Activated CD8-positive, alpha-beta T cell treated with anti-CD3 and anti-CD28 coated beads for 36 hours (primary cell): ENCODE results near the gene ANKMY1. TPM values are rescaled to one million over a fixed set of nuclear protein-coding genes. Genes with fewer than 3 reads are reported as not detected.

ENCODE experiments used
- ATAC-seq: fragments of 200-7000 bp; cut with Tn5 transposase; one replicate; pipeline ENCODE4 v1.10.0; 2021; ENCODE audit warnings: mild to moderate bottlenecking, moderate library complexity
- CTCF ChIA-PET: fragments of 350-600 bp; sonication (Branson Sonifier 250); formaldehyde crosslinking; loops from one replicate; lab custom pipeline; 2021; ENCODE audit warnings: antibody characterized with exemption; lab: Charles Lee
- POLR2A ChIA-PET: fragments of 350-600 bp; sonication (Branson Sonifier 250); formaldehyde crosslinking; loops from one replicate; lab custom pipeline; 2021; ENCODE audit warnings: antibody characterized with exemption; lab: Charles Lee
- DNase-seq: peaks from one replicate; pipeline ENCODE4 v3.0.0-alpha.2; 2020
- H3K27ac Mint-ChIP-seq: one replicate; pipeline ENCODE4 v1.8.0; 2021; ENCODE audit warnings: mild to moderate bottlenecking, mixed read lengths
- H3K27me3 Mint-ChIP-seq: one replicate; pipeline ENCODE4 v1.8.0; 2021; ENCODE audit warnings: mixed read lengths
- H3K36me3 Mint-ChIP-seq: one replicate; pipeline ENCODE4 v1.8.0; 2021; ENCODE audit warnings: low read depth, mixed read lengths
- H3K4me1 Mint-ChIP-seq: one replicate; pipeline ENCODE4 v1.8.0; 2021; ENCODE audit warnings: low read depth, mixed read lengths
- H3K4me3 Mint-ChIP-seq: one replicate; pipeline ENCODE4 v1.8.0; 2021; ENCODE audit warnings: mild to moderate bottlenecking, moderate library complexity, mixed read lengths
- H3K9me3 Mint-ChIP-seq: one replicate; pipeline ENCODE4 v1.8.0; 2021; ENCODE audit warnings: mixed read lengths
- CTCF ChIP-seq: fragments of 200-600 bp; IDR thresholded peaks from one replicate; pipeline ENCODE4 v1.8.0; 2022; ENCODE audit warnings: antibody characterized with exemption, mild to moderate bottlenecking
- intact Hi-C: fragments of 100-400 bp; cut with micrococcal nuclease; formaldehyde crosslinking; loops from one replicate; pipeline ENCODE4 v1.10.0; 2022
- total RNA-seq, 2 experiments: library from RNA; stranded (reverse); gene quantifications; one replicate each; pipeline ENCODE4 v1.2.3, GENCODE V29; 2021

The ANKMY1 gene
- total RNA-seq, 2 experiments from 2014 or later: 14.5 to 18.6 TPM

- Mint-ChIP-seq H3K27me3 (no peaks in the 10 kb centered on the region), H3K4me3 (no peak overlapping the region), H3K9me3 (peaks cover 12% of the 10 kb centered on the region), H3K27ac (no peak overlapping the region), H3K36me3 (peaks cover 6% of the 10 kb centered on the region), H3K4me1 (no peaks in the 10 kb centered on the region)
- DNase-seq (no peak), ATAC-seq (no peak)
- TF ChIP-seq CTCF: no peak
- ChIA-PET CTCF (no interaction called here), POLR2A (no interaction called here)
- intact Hi-C loops: no loop called here
Observed at GRCh38 chr2:240482141-240482540, 75.6 kb downstream of the ANKMY1 start.

DNA sequence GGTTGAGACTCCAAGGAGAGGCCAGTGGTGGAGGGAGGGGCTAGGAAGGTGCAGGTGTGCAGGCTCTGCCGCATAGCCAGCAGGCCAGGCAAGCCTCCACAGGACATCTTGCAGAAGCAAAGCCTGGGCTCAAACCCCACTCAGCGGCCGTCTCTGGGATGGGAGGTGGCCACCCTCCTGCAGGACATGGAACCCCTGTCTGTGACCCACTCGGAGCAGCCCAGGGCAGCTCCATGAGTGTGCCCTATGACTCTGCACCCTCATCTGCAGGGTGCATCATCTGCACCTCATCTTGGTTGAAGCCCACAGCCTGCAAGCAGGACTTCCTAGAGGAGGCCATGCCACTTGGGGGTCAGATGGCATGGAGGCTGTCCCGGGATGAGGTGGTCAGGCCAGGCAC is 76.1 kb downstream of the ANKMY1 start:
- no peak for DNase-seq
- peaks cover 9% of the 10 kb centered on the region for H3K9me3 Mint-ChIP-seq
- CTCF ChIA-PET: no interaction called here
- TF ChIP-seq CTCF: no peak
- H3K27me3 Mint-ChIP-seq: no peaks in the 10 kb centered on the region
- POLR2A ChIA-PET: no interaction called here
- H3K4me1 Mint-ChIP-seq: no peaks in the 10 kb centered on the region
- intact Hi-C loops: no loop called here
- no peak for ATAC-seq
- peaks cover 4% of the 10 kb centered on the region for H3K36me3 Mint-ChIP-seq
- no peak overlapping the region for H3K4me3 Mint-ChIP-seq
- no peak overlapping the region for H3K27ac Mint-ChIP-seq

GRCh38 chr2:240480834-240481623 is 76.8 kb downstream of the ANKMY1 start:
- ATAC-seq: no peak
- ChIA-PET POLR2A (no interaction called here), CTCF (no interaction called here)
- no peak for DNase-seq
- no peak for TF ChIP-seq CTCF
- Mint-ChIP-seq H3K27me3 (no peaks in the 10 kb centered on the region), H3K4me1 (no peaks in the 10 kb centered on the region), H3K27ac (no peak overlapping the region), H3K36me3 (peaks cover 8% of the 10 kb centered on the region), H3K4me3 (no peak overlapping the region), H3K9me3 (peaks cover 13% of the 10 kb centered on the region)
- intact Hi-C loops: no loop called here

- Mint-ChIP-seq H3K27ac (no peak overlapping the region), H3K9me3 (peaks cover 18% of the 10 kb centered on the region), H3K4me1 (no peaks in the 10 kb centered on the region), H3K27me3 (no peaks in the 10 kb centered on the region), H3K36me3 (peaks cover 15% of the 10 kb centered on the region), H3K4me3 (no peak overlapping the region)
- DNase-seq (no peak), ATAC-seq (no peak)
- ChIA-PET POLR2A (no interaction called here), CTCF (no interaction called here)
- intact Hi-C loops: no loop called here
- TF ChIP-seq CTCF: no peak
Observed at GRCh38 chr2:240479111-240479501, 78.7 kb downstream of the ANKMY1 start.

DNA sequence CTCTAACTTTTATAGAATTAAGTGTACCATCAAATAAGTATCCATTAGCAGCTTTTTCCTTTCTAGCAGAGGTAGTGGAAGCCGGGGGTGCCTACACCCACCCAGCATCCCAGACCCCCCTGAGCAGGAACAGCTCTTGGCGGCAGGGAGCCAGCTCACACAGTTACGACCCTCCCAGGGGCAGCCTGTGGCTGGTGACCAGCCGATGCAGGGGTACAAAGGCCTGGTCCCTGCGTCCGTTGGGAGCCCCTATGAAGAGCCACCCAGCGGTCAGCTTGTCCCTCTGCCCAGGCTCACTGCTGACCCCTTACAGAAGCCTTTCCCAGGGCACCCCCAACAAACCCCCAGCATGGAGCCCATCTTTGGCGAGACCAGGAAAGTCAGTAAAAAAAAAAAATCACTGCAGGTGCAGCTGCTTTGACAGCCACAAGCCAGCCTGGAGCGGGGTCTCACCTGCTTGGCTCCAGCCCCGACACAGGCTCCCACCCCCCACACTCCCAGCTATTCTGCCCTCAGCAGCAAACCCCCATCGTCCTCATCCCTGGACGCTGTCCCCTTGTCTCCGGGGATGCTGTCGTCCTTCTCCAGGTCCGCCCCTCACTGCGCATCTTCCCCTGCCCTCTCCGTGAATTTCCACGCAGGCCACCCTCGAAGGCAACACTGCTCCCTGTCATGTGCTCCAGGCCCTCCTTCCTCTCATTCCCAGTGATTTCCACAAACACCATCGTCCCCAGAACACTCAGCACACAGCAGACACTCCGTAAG is 79.3 kb downstream of the ANKMY1 start:
- Mint-ChIP-seq H3K27me3 (no peaks in the 10 kb centered on the region), H3K9me3 (peaks cover 17% of the 10 kb centered on the region), H3K36me3 (peaks cover 17% of the 10 kb centered on the region), H3K4me3 (no peak overlapping the region), H3K27ac (no peak overlapping the region), H3K4me1 (no peaks in the 10 kb centered on the region)
- TF ChIP-seq CTCF: no peak
- DNase-seq (no peak), ATAC-seq (no peak)
- intact Hi-C loops: no loop called here
- ChIA-PET CTCF (no interaction called here), POLR2A (no interaction called here)
